ENCODE data around the gene PRPF6. TPM values are rescaled to one million over a fixed set of nuclear protein-coding genes. Genes with fewer than 3 reads are reported as not detected.

Gene PRPF6
- total RNA-seq, 1 donor from 2014 or later: 64.3 TPM

- DNase-seq (ENCODE audit: extremely low read depth, low read depth, low spot score): no peak
Measured at GRCh38 chr20:64045346-64046011, 64.5 kb downstream of the PRPF6 start.

DNA sequence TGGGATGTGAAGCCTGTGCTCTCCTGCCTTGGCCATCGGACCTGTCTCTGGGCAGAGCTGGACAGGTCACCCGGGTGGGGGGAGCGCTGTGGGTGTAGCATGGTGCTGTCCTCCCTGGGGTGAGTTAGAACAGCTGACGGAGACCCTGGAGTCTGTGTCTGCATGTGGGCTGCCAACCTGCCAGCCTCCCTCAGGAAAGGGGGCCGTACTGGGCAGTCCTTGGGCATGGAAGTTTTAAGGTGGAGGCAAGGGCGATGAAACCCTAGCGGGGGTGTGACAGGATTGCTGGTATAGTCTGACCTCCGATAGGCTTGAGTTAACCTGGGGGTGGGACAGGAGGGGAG, 66.1 kb downstream of the PRPF6 start:
- no peak for DNase-seq (ENCODE audit: extremely low read depth, low read depth, low spot score)

DNA sequence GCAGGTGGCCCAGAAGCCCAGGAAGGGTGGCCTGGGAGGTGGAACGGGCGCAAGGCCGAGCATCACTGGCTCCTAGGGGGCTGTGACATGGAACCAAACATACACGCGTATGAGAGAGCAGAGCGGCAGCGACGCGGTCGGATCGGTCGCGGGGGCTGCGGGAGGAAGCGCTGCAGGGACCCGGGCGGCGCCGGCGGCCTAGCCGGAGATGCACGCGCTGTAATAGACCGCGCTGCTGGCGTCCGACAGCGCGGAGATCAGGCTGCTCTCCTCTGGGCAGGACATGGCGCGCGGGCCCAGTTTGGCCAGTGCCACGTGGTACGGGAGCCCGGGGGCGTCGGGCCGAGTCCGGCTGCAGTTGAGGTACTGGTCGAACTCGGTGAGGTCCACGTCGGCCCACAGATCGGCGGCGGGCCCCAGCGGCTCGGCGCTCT, 67.1 kb downstream of the PRPF6 start:
- no peak for DNase-seq (ENCODE audit: extremely low read depth, low read depth, low spot score)

DNA sequence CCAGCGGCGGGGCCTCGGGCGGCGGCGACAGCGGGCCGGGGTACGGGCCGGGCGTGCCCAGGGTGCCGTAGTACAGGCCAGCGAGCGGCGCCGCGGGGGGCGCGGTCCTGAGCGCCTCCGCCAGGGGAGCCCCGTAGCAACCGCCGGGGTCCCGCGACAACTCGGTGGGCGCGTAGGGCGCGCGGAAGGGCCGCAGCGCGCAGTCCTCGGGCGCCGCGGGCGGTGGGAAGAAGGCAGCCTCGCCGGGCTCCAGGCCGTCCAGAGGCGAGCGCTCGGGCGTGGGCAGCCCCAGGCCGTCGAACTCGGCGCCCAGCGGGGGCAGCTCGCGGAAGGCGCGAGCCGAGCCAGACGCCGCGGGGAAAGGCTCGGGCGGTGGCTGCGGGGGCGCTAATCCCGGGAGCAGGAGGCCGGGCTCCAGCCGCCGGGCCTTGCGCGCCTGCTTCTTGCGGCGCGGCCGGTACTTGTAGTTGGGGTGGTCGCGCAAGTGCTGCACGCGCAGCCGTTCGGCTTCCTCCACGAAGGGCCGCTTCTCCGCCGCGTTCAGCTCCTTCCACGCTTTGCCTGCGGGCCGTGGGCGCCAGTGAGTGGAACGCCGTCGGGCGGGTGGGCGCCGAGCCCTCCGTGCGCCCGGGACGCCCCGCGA, 67.6 kb downstream of the PRPF6 start:
- no peak for DNase-seq (ENCODE audit: extremely low read depth, low read depth, low spot score)

DNA sequence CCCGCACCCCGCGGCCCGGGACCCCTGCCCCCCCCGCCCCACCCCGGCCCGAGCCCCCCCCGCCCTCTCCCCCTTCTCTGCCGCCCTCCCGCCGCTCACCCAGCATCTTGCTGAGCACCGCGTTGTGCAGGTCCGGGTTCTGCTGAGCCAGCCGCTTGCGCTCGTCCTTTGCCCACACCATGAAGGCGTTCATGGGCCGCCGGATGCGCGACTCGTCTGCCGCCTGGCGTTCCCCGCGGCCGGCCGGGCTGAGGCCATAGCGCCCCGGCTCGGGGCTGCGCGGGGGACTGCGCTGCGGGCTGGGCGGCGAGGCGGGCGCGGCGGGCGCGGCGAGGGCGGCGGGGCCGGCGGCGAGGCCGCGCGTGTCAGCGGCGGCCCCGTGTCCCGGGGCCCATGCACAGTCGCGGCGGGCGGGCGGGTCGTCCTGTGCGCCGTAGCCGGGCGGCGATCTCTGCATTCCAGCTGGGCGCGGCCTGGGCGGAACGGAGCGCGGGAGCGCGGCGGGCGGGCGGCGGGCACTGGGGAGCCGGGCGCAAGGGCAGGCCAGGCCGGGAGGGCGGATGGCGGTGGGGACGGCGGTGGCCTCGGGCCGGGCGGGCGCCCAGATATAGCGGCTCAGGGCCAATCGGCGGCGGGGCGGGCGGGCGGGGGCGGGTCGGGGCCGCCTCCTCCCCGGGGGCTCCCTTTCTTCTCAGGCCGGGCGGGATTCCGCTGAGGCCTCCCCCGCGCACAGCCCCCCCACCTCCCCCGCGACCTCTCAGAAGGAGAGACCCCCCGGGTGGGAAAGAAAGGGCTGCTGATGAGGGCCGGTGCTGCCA, 68.3 kb downstream of the PRPF6 start, which contains the start of gene SOX18:
TSS of gene SOX18 (minus strand) at position 580 of the 818 bp plus-strand sequence. CDS start at position 457, 123 bp downstream.
- DNase-seq (ENCODE audit: extremely low read depth, low read depth, low spot score): no peak

GRCh38 chr20:64049878-64050260, 68.9 kb downstream of the PRPF6 start:
- DNase-seq (ENCODE audit: extremely low read depth, low read depth, low spot score): no peak

DNA sequence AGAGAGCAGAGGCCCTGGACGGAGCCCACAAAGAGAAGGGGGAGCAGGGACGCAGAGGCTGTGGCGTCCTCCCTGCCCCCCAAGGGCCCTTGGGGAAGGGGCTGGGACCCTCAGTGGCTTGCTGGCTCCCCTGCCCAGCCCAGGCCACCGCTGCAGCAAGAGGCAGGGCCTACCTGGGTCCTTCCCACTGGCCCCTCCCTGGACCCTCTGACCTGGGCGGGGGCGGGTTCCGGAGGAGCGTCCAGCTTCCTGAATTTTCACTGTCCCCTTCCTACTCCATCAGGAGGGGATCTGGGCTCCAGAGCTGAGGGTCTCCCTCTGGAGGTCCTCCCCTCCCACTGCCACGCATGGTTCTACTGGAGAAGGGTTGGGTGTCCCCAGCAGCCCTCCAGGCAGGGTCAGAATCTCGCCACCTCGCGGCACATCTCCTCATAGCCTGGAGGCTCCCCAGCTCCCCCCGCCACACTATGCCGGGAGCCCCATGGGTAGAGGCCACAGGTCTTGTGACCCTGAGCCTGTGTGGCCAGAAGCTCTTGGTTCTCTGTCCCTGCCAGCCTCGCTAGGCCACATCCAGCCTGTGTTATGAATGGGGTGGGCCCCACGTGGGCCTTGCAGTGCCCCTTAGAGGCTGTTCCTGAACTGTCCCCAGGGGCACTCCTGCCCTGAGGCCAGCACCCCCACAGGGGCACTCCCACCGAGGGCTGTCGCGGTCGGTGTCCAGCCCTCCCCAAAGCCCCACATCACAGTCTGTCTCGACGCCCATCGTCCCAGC, 69.5 kb downstream of the PRPF6 start:
- DNase-seq (ENCODE audit: extremely low read depth, low read depth, low spot score): no peak

DNA sequence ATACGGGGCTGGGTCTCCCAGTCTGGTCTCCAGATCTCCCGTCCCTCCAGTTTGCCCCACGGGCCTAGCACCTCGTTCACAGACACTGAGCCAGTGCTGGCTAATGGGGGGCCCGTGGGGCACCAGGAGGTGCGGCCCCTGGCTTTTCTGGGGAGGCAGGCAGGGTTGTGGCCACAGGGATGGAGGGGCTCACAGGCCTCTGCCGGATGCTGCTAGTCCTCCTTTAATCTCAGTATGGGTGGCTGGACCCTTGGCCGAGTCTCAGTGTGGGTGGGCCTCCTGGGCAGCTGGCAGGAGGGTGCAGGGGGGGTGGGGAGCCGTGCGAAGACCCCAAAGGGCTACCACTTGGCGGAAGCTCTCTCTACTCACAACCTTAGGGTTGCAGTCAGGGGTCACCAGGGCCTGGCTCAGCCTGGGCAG, 70.1 kb downstream of the PRPF6 start:
- no peak for DNase-seq (ENCODE audit: extremely low read depth, low read depth, low spot score)

DNA sequence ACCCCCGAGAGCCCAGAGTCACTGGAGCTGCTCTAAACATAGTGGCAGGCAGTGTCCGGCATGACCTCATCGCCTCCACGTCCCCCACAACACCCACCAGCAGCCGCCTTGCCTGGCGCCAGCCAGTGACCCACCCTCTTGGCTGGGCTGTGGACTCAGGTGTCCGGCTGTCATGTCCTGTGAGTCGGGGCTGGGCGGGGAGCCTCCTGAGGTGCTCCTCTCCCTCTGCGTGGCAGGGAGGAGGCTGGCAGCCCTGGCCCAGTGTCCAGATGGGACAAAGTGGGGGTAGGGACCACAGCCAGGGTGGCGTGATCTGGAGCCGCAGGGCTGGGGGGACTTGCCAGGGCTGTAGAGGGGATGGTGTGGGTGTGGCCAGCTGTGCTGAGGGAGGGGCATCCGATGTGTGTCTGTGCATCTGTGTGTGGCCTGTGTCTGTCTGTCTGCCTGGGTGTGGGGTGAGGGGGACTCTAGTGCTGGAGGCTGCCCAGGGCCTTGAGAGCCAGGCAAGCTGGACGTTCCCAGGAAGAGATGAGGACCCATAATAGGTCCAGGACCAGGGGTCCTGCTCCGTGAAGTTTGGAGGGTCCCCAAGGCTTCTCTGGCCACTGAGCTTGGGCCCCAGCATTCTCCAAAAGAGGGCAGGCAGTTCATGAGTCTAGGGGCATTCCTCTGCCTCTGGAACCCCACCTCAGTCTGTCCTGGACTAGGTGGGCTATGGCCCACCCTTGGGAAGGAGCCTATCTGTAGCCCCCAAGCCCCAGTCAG, 70.8 kb downstream of the PRPF6 start:
- no peak for DNase-seq (ENCODE audit: extremely low read depth, low read depth, low spot score)

- DNase-seq (ENCODE audit: extremely low read depth, low read depth, low spot score): no peak
Measured at GRCh38 chr20:64052326-64052722, 71.4 kb downstream of the PRPF6 start.

DNA sequence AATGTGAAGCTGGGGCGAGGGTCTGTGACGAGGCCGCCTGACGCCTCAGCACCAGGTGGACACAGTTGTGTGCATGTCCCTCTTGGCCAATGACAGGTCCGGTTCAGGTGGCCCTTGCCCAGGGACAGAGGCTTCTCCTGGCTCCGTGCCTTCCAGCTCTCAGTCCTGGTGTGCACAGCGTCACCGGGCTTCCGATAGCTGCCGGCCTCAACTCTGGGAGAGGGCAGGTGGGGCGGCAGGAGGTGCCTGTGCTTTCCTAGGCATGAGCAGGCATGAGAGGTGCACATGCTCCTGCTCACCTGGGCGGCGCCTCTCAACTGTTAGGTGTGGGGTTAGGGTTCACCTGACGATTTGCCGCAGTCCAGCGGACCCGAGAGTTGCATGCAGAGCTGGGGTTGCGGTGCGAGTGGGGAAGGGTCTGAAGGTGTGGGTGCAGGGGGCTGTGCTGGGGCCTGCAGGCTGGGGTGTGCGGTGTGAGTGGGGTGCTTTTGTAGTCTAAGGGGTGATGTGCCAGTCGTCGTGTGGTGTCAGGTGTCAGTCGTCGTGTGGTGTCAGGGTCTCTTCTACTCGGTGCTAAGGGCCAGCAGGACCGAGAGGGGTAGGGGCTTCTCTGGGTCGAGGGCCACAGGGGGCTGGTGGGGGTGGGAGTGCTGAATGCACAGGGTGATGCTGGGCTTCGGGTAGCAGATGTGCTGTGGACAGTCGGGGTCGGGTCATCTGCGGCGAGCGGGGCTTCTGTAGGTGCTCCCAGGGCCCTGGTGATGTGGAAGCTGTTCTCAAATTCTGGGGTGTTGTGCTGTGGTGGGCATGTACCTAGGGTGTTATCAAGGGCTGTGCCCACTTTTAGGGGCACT, 72.3 kb downstream of the PRPF6 start:
- no peak for DNase-seq (ENCODE audit: extremely low read depth, low read depth, low spot score)

DNA sequence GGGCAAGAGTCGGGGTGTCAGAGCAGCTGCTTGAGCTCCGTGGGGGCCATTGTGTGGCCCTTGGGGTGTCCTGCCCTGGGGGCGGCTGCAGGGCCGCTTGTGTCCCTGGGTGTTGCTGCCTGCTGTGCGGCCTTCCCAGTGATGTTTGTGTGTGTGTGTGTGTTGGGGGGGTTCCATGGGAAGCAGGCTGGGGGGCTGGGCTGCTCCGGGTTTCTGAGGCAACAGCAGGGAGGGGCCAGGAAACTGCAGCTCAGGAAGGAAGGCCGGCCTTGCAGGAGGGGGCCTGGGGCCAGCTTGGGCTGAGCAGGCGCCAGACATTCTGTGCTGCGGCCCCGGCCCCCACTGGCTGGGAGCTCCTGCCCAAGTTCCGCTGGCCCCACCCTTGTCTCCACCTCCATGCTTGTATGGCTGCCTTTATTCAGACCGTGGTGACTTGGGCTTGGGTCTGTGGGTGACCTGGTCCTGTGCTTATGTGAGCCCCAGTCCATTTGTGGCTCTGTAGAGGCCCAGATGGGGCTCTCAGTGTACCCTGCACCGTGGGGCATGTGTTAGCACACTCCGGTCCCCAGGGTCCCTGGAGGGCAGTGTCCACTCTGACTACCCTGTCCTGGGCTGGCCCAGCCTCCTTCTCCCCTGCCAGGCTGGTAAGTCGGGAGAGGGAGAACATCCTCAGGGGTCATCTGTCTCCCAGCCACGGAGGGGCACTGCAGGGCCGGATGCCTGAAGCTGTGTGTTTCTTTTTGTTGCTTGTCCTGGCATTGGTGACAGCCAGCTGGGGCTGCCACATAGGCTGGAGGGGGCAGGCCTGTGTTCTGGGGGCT, 73.1 kb downstream of the PRPF6 start:
- DNase-seq (ENCODE audit: extremely low read depth, low read depth, low spot score): no peak

DNA sequence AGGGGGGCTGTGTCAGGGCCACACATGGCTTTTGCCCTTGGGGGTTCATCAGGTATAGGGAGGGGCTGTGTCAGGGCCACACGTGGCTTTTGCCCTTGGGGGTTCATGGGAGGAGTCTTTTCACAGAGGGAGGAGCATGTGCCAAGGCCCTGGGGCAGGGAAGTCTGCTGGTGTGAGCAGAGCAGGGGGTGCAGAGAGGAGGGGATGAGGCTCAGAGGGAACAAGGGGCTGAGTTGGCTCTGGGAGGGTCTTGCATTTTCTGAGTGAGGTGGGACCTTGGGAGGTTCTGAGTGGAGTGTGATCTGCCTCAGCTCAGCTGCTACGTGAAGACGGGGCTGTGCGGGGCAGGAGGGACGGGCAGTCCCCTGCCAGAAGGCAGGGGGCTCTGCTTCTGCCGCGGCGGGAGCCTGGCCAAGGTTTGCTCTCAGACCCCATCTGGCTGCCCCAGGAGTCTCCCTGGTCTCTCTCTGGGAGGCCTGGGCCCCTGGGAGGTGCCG, 74.5 kb downstream of the PRPF6 start:
- DNase-seq (ENCODE audit: extremely low read depth, low read depth, low spot score): no peak

- DNase-seq (ENCODE audit: extremely low read depth, low read depth, low spot score): no peak
Measured at GRCh38 chr20:64055893-64056638, 75.1 kb downstream of the PRPF6 start.

DNA sequence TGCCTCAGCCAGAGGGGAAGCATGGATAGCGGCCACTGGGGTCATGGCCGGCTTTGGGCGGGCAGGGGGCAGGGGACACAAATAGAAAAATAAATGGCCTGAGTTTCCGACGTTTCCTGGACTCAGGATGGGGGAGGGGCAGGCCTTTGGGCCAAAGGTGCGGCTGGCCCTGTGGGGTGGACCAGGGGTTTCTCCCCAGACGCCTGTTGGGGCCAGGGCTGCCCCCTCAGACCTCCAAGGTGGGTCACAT, 75.6 kb downstream of the PRPF6 start:
- DNase-seq (ENCODE audit: extremely low read depth, low read depth, low spot score): no peak

- DNase-seq (ENCODE audit: extremely low read depth, low read depth, low spot score): no peak
Measured at GRCh38 chr20:64056889-64057627, 76.1 kb downstream of the PRPF6 start.
